CD4-positive, alpha-beta T cell treated with Interferon gamma for 1 hour (primary cell): Measurements from ENCODE around the gene FSHR.

Experiments used
- DNase-seq: peaks from one replicate; pipeline ENCODE4 v3.0.0-alpha.2; 2020

Gene FSHR

DNA sequence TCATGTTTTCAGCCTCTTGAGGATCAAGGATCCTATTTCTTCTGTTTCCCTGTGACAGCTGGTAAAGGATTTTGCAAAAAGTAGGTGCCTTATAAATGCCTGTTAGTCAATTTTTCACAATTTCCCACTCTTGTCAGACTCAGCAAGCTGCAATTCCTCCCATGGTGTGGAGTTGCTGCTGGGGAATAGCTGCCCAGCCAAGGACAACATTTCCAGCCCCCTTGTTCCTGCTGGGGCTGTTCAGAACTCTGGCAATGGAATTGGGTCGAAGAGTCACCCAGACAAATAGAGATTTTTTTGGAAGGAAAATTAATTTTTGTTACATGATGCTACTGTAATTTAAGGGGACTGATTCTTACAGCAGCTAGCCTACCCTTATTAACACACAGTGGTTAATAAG, 43.7 kb downstream of the FSHR start:
- DNase-seq = no peak

DNA sequence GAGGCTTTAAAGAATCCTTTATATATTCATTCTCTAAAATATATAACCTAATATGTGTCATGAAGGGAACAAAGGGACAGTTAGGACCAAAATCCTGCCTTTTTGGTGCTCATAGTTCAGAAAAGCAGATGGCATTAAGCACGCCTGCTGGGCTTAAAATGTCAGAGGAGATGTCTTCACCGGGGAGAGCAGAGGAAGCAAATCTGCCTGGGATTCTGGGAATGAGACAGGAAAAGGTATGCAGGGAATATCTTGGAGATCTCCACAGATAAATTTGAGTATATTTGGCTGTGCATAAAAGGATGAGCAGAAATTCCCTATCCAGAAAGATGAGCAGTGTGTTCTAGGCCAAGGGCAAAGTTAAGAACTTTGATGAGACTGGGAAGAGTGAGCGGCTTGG, 45.5 kb downstream of the FSHR start:
- DNase-seq = no peak

DNA sequence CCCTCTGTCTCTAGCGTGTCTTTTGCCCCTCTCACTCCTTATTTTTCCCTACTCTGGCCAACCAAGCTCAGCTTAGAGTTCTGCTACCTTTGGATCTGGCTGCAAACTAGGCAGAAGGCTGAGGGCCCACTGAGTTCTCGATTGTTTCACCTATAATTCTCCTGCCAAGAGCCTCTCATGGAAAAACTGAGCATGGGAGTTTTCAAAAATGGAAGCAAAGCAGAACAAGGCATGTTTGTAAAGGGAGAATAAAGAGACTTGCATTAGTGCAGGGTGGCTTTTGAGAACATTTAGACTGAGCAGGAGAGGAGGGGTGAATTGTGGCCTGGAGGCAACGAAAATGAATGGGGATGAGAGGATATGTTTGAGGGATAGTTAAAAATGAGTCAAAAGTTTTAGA, 45.9 kb downstream of the FSHR start:
- DNase-seq = no peak

DNA sequence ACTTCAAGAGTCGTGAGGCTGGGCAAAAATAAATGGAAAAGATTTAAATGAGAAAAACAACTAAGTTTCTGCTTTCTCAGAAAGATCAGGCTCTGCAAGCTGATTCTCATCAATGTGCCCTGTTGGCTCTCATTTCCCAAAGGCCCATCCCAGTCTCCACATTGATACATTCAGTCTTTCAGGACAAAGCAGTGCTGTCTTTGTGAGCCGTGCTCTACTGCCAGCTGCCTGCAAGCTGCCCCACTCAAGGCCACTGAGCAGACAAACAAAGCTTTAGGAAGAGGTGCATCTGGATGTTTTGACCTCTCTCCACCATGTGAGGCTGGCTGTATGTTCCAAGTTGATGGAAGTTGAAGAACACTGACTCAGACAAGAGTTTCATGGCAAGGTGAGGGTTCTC, 48.8 kb downstream of the FSHR start:
- no peak for DNase-seq

DNA sequence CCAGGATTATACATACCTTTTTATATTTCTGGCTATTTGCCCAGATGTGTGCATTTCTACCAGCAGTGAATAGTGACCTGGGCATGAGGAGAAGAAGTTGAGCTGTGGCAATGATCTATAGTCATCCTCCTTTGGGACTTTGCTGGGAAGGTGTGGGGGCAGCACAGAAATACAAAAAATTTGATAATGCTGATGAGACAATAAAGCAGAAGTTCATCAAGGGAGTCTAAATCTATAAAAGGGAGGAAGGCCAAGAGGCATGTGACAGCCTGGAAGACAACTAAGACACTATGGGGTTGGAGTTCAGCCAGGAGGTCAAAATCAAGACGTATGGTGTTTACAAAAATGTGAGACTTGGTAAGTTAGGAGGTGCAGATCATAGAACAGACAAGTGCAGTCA, 52.2 kb downstream of the FSHR start:
- DNase-seq = no peak

DNA sequence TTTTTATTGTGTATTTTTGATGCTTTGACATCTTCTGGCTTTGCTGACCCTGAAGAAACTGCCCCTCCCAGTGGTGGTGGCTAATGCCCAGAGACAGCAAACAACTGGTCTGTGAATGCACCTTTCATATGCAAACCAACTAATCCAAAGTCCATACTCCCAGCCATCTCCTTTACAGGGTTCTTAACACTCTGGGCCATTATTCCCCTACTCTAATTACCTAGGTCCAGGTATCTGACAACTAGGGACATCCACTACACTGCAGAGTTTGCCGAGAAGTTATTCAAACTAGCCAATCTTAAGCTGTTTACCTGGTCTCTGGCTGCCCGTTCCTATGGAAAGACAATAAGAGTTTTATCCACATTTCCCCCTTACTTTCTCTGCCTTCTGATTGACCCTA, 73.6 kb downstream of the FSHR start:
- DNase-seq = no peak

DNA sequence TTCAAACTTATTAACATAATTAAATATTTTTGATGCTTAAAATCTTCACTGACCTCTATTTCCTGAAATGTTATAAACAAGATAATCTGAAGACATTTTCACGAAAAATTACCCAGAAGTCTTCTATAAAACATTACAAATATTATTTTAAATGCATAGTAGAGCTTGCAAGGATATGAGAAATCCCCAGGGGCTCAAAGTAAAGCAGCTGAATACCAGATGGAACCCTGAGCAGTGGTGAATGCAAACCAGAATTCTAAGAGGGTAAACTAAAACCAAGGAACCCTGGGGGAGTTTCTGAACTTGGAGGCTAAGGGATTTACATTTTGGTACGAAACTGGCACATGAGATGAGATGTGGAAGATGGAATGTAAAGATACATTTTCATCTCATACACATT, 83.6 kb downstream of the FSHR start:
- no peak for DNase-seq

DNA sequence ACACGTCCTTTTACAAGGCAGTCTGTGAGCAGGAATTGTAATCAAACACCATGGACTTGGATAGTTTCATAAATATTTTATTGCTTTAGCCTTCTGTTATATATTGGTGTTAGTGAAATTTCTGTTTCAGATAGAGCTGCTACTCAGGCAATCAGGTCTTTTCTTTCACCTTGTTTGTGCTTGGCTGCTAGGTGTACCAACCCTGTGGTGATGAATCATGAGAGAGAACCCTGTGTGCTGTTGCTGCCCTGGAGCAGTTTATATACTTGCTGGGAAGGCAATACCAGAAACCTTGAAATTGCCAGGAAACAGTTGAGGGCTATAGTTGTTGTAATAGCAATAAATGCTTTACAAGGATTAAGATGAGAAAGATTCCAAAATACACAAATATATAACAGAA, 84.5 kb downstream of the FSHR start:
- no peak for DNase-seq

DNA sequence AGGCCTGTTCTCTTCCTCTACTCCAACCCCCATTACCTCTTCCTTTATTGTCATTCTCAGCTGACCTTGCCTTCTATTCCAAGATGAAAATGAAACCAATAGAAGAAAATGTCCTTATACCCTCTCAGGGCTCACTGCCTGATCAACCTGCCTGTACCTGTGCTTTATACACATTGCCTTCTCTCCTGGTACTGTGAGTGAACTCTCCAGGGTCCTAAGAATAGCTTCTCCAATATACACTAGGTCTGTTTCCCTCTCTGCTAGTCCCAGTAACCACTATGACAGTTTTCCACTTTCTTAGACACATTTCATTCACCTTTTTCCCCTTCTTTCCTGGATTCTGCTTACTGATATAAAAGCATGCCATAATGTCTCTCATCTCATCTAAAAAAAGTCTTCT, 85.7 kb downstream of the FSHR start:
- no peak for DNase-seq

DNA sequence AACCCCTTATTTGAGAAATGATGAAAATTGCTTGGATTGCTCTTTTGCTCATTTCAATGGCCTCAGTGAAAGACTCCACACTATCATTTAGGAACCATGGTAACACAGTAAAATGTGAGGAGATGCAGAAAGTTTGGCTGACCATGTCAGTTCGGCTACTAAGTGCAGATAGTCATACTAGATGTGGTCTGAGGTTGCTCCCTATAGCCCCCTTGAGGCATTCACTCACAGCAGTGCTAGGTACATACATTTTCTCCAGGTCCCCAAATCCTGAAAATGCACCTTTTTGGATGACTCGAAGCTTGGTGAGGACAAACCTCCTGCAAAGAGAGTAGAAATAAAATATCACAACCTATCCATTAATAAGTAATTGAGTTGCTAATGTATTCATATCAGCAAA, 86.3 kb downstream of the FSHR start:
- no peak for DNase-seq

DNA sequence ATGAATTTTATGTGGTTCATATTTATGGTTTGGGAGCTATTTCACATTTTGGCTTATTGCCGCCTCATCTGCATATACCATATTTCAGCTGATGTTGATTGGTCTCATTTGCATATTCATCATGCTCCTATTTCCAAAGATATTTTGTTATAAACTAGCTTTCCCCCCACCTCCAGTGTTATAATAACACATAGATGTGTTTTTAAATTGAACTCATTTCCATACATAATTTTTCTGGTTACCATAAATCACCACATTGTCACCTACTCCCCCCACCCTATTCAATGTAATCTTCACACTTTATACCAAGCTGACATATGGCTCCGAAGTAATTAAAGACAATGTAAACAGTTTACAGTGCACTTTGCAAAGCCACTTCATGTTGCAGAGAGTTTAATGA, 101.2 kb downstream of the FSHR start:
- no peak for DNase-seq

DNA sequence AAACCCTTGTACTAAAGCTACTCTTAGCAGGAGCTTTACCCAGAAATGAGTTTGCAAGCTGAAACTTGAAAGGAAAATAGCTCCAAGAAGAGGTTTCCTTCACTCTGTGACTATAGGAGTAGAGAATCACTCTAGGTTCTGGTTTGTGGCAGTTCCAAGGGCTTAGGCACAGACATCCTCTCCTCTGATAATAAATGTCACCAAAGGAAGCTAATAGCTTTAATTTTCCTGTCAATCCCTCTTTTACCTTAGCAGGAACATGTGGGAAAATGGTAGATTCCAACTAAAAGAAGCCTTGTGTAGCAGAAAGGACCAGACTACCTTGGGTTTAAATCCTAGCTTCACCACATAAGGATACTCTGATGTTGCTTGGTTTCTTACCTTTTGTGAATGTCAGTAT, 104.0 kb downstream of the FSHR start:
- DNase-seq = no peak

DNA sequence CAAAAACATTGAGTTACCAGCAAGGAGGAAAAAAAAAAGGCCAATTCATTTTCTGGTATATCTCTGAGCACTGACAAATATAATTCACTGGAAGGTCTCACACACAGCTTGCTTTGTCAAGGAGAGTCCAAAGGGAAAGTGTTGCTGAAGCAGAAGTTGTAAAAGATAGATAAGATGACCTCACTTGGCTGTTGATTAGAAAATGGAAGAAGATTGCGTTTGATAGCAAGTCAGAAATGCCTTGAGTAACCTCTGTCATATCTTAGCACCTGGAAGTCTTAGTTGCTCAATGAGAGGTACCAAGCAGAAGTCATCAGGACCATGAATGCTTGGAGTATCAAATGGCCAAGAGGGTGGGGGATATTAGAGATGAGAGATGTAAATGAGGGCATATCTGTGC, 105.2 kb downstream of the FSHR start:
- no peak for DNase-seq

DNA sequence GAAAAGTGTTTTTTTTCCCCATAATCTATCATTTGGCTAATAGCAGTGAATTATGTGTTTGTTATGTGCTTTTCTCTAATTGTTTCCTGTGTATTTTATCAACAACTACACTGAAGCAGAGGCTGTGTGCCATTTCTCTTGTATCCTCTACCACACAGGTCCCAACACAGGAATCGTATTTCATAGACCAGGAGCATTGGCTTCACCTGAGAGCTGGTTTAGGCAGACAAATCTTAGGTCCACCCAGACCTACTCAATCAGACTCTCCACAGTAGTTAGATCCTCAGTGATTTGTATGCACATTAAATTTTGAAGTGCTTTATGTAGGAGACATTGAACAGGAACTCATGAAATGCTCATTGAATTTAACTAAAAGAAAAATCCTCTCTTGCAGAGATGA, 109.2 kb downstream of the FSHR start:
- DNase-seq = no peak

DNA sequence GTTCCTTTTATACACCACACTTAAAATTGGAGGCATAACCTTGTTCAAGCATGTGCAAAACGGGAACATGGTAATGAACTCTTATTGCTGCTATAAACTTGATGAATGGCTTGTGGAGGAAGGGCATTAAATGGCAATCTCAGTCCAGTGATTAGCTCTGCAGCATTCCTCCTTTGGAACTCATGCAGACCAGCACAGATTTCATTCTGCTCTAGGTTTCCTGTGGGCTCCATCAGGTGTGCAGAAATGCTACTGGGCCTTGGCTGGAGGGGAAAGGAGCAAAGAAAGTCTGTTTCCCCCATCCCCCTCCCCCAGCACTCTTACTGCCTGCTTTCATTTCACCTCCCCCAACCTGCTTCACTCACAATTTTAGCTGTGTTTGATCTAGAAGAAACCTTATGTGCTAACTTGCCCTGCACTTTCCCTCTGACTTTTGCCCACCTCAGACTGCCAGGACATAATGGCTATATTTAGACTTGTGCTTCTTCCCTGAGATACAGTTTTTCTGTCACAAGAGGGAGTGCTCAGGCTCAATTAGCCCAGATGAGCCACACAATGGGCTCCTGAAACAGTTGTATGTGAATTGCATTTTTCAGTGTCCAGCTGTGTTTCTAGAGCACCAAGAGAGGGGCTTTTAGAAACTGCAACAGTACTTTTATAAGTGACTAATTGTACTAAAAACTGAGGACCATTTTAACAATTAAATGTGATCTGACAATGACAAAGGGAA, 109.8 kb downstream of the FSHR start:
- no peak for DNase-seq

DNA sequence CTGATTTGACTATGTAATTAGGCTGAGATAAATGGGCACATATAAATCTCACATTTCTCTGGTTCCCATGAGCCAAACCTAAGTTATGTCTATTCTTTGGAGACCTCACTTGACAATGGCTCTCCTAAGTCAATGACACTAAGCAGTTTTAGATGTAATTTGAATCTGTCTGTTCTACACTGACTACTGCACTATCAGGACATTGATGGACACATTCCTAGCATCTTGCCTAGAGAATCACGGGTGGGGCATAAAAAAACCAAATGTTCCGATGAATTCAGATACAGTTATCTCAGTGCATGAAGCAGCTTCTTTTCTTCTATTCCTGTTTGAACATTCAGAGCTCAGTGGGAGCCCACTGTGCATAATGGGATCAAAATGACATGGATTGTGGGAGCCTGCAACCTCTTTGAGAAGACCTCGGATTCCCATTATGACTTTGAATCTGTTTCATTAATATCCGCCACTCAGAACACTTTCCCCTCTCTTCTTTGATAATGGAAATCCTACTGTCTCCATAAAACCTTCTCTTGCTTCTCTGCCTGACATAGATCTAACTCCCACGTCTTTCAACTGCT, 110.8 kb downstream of the FSHR start:
- no peak for DNase-seq

DNA sequence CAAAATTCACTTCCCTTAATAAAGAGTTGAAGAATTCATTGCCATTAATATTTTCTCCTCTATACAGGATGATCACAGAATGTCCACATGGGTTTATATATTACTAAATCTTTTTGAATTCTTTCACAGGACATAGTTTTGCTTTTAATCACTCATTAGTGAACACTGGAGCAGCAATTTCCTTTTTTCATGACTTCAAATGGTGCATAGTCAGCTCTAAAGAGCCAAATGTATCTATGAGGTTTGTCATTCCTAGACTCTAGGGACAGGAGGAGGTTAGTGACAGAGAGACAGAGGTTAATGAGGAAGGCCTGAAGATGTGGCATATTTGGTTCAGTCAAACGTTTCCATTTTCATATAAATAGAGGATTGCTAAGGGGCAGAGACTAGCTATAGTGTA, 111.8 kb downstream of the FSHR start:
- no peak for DNase-seq

DNA sequence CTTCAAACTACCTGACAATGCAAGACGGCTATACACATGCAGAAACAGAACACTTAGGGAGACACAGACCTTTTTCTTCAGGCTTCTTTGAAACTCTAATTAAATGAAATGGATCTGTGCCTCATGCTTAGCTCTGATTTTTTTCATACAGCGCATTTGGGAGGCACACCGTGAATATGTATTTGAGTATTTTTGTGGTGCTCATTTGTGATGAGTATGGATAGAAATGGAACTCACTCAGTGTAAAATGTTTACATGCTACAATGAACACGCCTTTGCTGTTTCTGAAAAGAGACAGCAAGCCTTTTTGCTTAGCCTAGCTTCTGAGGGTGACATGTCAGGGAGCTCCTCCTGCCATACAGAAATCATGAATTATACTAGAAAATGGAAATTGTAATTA, 113.3 kb downstream of the FSHR start:
- no peak for DNase-seq

DNA sequence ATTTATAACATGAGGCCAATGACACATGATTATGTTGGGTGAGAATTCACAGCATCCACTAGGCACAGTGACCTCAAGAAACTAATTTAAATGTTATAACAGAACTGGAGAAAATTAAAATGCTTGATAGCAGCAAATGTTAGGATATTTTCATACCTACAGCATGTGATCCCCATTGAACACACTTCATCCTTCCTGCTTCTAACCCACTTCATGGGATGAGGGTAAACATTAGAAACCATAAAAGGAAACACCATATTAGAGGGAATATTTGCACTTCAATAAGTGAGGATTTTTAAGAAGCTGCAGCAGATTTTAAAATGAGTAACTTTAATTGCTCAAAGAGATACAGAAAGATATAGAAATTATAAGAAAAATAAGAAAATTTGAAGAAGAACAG, 117.1 kb downstream of the FSHR start:
- DNase-seq = no peak

DNA sequence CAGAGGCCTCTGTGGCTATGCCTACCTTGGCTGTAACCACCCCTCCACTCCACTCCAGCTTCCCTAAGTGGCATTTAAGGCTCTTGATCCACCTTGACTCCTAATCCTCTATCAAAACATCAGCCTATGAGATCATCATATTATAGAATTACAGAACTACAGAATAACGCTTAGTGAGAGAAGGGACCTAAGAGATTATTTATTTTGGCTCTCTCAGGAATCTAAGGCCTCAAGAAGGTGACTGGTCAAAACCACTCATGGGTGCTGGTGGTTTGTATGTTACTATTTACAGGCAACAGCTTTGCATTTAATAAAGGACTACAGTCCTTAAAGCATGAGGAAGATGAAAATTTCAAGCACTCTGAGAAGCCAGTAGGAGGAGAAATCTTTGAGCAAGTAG, 118.8 kb downstream of the FSHR start:
- no peak for DNase-seq

DNA sequence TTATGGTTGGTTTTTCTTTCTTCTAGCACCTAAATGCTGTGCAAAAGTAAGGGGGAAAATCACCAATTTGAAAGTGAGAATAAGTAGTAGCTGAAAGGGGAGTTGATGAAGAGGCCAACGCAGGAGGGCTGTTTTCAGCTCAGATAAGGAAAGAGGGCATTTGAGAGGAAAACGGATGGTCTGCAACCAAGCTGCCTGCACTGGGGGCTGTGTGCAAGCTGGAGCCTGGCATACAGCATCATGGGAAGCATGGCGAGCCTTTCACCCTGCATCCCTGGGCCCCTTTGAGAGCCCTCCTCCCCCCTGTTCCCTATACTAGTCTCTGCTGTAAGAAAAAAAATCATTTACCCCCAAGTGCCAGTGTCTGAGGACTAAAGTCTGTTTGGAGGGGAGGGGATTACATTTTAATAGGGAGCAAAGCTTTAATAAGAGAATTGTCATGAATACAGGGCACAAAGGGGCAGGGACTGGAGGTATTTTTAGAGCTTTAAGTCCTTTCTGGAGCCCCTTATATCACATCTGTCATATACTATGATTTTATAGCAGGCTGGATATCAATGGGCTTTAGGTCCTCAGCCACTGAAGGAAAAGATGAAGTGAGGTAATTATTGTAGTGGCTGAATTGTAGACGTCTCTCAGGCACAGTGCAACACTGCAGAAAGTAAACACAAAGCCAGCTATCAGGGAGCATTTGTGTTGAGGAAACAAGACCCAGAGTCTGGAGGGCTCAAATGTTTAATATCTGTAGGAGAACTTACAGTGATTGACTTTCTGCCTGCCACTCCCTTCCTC, 120.7 kb downstream of the FSHR start:
- DNase-seq = no peak

DNA sequence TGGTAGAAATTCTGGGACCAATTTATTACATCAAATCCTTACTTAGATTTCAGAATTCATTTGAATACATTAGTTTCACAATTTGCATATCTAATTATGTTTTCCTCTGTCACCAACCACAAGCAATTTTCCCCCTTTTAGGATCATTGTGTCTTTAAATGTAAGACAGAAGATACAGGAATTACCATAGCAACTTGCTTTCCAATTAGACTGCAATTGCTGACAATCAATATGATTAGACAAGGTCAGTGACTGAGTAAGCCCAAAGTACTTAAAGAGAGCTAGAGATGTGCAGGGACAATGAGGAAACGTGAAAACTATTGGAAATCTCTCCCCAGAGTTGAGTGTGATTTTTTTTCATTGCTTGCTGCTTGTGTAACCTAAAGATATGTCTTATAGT, 121.4 kb downstream of the FSHR start:
- no peak for DNase-seq

DNA sequence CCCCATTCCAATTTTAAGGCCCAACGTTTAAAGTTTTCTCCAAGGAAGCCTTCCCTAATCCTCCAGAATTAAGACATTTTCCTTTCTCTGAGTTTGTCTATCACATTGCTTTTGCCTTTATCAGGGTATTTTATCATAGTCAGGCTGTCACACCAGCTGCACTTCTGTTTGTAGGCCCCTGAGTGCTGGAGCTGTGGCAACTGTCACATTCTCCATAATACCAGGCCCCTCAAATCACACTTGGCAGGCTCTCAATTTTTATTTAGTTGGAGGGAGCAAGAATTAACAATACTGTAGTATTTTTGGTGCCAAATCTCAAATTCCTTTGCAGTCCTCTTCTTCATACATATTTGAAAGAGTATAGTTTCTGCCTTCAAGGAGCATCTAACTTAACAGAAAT, 122.2 kb downstream of the FSHR start:
- DNase-seq = no peak

DNA sequence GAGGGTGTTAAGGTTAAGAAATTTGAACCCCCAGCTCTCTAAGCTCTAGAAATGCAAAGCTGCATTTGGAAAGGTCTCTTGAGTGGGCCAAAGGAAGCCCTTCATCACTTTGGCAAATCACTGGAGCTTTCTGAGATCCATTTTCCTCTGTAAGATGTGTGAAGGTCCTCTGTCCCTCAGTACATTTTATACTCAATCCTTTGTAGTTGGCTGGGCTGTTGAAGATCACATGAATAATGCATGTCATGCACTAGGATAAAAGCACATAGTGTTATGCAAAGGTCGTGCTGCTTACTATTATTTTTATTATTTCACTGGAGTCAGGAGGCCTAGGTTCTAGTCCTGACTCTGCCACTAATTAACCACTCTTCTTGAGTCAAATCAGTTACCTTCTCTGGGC, 124.9 kb downstream of the FSHR start:
- DNase-seq = no peak

DNA sequence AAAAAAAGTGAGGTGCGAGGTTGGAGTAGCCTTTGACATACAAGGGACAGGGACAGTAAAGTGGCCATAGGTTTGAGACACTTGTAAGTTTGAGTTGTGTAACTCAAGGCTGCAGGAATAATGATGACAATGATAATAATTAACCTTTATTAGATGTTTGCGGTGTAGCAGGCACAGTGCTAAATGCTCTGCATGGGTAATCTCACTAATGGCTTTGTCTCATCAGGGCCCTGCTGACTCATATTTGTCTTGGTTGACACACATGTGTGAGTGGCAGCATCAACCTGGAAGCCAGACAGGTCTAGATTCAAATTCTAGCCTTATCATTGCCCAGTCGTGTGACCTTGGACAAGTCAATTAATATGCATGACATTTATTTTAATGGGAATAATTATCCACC, 126.2 kb downstream of the FSHR start:
- DNase-seq = no peak
